ENCODE results near the gene WDR18. TPM values are rescaled to one million over a fixed set of nuclear protein-coding genes. Genes with fewer than 3 reads are reported as not detected.

The WDR18 gene
- total and polyA plus RNA-seq, 4 donors, result 24.3 to 45.3 (median 37.7) TPM

DNA sequence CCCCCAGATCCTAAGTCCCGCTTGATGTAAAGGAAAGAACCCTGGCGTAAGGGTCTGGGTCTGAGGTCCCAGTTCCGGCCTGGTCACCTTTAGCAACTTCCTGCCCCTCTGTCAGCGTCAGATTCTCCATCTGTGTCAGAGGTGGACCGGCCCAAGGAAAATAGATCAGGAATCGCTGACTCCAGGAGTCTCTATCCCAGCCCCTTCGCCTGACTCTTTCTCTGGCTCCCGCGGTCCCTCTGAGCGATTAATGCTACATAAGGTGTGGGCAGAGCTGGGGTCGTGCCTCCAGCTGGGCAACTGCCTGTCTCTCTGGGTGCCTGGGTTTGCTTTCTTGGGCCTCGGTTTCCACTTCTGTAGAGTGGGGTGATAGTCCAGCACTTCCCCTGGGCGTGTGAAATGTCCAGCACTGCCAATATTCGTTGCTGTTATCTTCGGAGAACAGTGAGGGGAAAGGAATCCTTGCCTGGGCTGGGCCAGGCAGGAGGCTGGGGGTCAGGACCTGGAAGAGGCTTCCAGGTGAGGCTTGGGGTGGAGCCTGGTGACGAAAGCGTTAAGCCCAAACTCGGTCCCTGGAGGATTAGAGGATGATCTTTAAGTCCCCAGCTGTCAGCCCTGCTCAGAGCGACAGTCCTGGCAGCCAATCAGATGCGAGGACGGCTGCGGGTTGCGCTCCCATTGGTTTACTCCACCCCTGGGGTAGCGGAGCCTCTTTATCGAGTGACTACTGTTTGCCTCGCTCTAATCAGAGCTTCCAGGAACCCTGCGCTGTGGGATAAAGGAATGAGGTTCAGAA lies 56.5 kb downstream of the WDR18 start:
- peak overlapping the region in 2 of 3 donors; percentile 36 to 69 for H3K4me3 ChIP-seq (ENCODE audit: low read depth in 1 of 3, low read length in 3 of 3)
- peaks cover 0 to 2% (median 0%) of the 10 kb centered on the region in 4 donors for H3K36me3 ChIP-seq (ENCODE audit: control insufficient read depth in 4 of 4, insufficient read depth in 3 of 4, low read depth in 1 of 4, low read length in 3 of 4)
- H3K9me3 ChIP-seq (ENCODE audit: control insufficient read depth in 4 of 4, low read length in 3 of 4), result no peaks in the 10 kb centered on the region
- H3K9ac ChIP-seq (ENCODE audit: low read depth in 1 of 2, low read length in 2 of 2), result peak overlapping the region in 1 of 2 donors; percentile 43
- peak; percentile 96 for DNase-seq (ENCODE audit: low spot score)
- H3K4me1 ChIP-seq (ENCODE audit: control insufficient read depth in 4 of 4, insufficient read depth in 4 of 4, low read length in 3 of 4), result peaks cover 5 to 24% (median 16%) of the 10 kb centered on the region in 4 donors
- no peaks in the 10 kb centered on the region for H3K27me3 ChIP-seq (ENCODE audit: control insufficient read depth in 4 of 4, insufficient read depth in 4 of 4, low read length in 3 of 4)
- peak overlapping the region in 1 of 2 donors; percentile 56 for H3K27ac ChIP-seq (ENCODE audit: low read depth in 1 of 2, low read length in 2 of 2)
- TF ChIP-seq NR2F2 (IDR thresholded peaks at IDR 0.05), result peak; percentile 34
- TF ChIP-seq ATF3 (IDR thresholded peaks at IDR 0.05), result no peak
- TF ChIP-seq RXRA (IDR thresholded peaks at IDR 0.05), result no peak
- no peak for TF ChIP-seq TAF1 (conservative IDR thresholded peaks at IDR 0.05)
- TF ChIP-seq SP1 (IDR thresholded peaks at IDR 0.05), result peak; percentile 90
- 6% methylated on average over 27 of the region's 27 CpGs for WGBS

DNA sequence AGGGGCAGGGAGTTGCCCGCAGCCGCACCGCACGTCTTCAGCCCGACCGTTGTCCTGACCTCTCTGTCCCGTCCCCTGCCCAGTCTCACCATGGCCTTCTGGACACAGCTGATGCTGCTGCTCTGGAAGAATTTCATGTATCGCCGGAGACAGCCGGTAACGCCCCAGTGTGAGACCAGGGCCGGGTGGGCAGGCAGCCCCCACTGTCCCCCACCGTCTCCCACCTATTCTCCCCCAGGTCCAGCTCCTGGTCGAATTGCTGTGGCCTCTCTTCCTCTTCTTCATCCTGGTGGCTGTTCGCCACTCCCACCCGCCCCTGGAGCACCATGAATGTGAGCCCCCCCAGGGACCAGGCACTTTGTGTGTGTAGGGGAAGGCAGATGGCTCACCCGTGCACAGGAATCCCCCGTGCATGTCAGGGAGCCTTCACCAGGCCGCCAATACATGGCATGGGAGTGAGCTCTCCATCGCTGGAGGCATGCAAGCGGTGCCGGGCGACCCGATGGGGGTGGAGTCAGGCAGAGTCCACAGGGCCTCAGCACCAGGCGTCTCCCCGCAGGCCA lies 57.2 kb downstream of the WDR18 start:
- Histone ChIP-seq H3K36me3 (ENCODE audit: control insufficient read depth in 4 of 4, insufficient read depth in 3 of 4, low read depth in 1 of 4, low read length in 3 of 4) (peaks cover 0 to 1% (median 0%) of the 10 kb centered on the region in 4 donors), H3K9ac (ENCODE audit: low read depth in 1 of 2, low read length in 2 of 2) (no peak overlapping the region), H3K4me1 (ENCODE audit: control insufficient read depth in 4 of 4, insufficient read depth in 4 of 4, low read length in 3 of 4) (peaks cover 5 to 24% (median 16%) of the 10 kb centered on the region in 4 donors), H3K4me3 (ENCODE audit: low read depth in 1 of 3, low read length in 3 of 3) (peak overlapping the region in 1 of 3 donors; percentile 69), H3K9me3 (ENCODE audit: control insufficient read depth in 4 of 4, low read length in 3 of 4) (no peaks in the 10 kb centered on the region), H3K27me3 (ENCODE audit: control insufficient read depth in 4 of 4, insufficient read depth in 4 of 4, low read length in 3 of 4) (no peaks in the 10 kb centered on the region), H3K27ac (ENCODE audit: low read depth in 1 of 2, low read length in 2 of 2) (peak overlapping the region in 1 of 2 donors; percentile 56)
- TF ChIP-seq FOXA1 (IDR thresholded peaks at IDR 0.05) (no peak), TAF1 (conservative IDR thresholded peaks at IDR 0.05) (no peak), FOXA2 (IDR thresholded peaks at IDR 0.05) (no peak)
- TF ChIP-seq, protein P1, sequence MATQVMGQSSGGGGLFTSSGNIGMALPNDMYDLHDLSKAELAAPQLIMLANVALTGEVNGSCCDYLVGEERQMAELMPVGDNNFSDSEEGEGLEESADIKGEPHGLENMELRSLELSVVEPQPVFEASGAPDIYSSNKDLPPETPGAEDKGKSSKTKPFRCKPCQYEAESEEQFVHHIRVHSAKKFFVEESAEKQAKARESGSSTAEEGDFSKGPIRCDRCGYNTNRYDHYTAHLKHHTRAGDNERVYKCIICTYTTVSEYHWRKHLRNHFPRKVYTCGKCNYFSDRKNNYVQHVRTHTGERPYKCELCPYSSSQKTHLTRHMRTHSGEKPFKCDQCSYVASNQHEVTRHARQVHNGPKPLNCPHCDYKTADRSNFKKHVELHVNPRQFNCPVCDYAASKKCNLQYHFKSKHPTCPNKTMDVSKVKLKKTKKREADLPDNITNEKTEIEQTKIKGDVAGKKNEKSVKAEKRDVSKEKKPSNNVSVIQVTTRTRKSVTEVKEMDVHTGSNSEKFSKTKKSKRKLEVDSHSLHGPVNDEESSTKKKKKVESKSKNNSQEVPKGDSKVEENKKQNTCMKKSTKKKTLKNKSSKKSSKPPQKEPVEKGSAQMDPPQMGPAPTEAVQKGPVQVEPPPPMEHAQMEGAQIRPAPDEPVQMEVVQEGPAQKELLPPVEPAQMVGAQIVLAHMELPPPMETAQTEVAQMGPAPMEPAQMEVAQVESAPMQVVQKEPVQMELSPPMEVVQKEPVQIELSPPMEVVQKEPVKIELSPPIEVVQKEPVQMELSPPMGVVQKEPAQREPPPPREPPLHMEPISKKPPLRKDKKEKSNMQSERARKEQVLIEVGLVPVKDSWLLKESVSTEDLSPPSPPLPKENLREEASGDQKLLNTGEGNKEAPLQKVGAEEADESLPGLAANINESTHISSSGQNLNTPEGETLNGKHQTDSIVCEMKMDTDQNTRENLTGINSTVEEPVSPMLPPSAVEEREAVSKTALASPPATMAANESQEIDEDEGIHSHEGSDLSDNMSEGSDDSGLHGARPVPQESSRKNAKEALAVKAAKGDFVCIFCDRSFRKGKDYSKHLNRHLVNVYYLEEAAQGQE (IDR thresholded peaks at IDR 0.05), result no peak
- 45% methylated on average over 26 of the region's 26 CpGs for WGBS
- no peak for DNase-seq (ENCODE audit: low spot score)

DNA sequence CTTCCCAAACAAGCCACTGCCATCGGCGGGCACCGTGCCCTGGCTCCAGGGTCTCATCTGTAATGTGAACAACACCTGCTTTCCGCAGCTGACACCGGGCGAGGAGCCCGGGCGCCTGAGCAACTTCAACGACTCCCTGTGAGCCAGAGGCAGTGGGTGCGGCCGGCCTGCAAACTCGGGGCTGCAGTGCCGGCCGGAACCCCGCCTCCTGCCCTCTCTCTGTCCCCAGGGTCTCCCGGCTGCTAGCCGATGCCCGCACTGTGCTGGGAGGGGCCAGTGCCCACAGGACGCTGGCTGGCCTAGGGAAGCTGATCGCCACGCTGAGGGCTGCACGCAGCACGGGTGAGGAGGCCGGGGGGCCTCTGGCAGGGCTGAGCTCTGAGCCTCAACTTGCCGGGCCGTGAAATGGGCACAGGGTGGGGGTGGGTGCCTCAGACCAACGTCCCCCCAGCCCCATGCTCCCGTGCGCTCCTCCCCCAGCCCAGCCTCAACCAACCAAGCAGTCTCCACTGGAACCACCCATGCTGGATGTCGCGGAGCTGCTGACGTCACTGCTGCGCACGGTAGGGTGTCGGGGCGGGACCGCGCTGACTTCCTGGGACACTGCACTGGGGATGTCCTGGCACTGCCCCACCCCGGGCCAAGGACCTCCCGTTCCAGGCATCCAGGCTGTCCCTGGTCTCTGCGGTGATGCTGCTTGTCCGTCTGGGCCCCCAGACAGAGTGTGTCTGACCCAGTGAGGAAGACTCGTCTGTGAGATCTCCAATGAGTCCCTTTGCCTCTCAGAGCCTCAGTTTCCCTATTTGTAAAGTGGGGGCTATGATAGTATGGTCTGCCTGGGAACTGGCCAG lies 57.9 kb downstream of the WDR18 start:
- peaks cover 5 to 25% (median 16%) of the 10 kb centered on the region in 4 donors for H3K4me1 ChIP-seq (ENCODE audit: control insufficient read depth in 4 of 4, insufficient read depth in 4 of 4, low read length in 3 of 4)
- H3K27ac ChIP-seq (ENCODE audit: low read depth in 1 of 2, low read length in 2 of 2), result peak overlapping the region in 1 of 2 donors; percentile 22
- peaks cover 0 to 1% (median 0%) of the 10 kb centered on the region in 4 donors for H3K36me3 ChIP-seq (ENCODE audit: control insufficient read depth in 4 of 4, insufficient read depth in 3 of 4, low read depth in 1 of 4, low read length in 3 of 4)
- no peak for DNase-seq (ENCODE audit: low spot score)
- H3K27me3 ChIP-seq (ENCODE audit: control insufficient read depth in 4 of 4, insufficient read depth in 4 of 4, low read length in 3 of 4), result no peaks in the 10 kb centered on the region
- no peaks in the 10 kb centered on the region for H3K9me3 ChIP-seq (ENCODE audit: control insufficient read depth in 4 of 4, low read length in 3 of 4)
- H3K4me3 ChIP-seq (ENCODE audit: low read depth in 1 of 3, low read length in 3 of 3), result no peak overlapping the region
- no peak overlapping the region for H3K9ac ChIP-seq (ENCODE audit: low read depth in 1 of 2, low read length in 2 of 2)
- 79% methylated on average over 43 of the region's 43 CpGs for WGBS
- TF ChIP-seq, protein P2, sequence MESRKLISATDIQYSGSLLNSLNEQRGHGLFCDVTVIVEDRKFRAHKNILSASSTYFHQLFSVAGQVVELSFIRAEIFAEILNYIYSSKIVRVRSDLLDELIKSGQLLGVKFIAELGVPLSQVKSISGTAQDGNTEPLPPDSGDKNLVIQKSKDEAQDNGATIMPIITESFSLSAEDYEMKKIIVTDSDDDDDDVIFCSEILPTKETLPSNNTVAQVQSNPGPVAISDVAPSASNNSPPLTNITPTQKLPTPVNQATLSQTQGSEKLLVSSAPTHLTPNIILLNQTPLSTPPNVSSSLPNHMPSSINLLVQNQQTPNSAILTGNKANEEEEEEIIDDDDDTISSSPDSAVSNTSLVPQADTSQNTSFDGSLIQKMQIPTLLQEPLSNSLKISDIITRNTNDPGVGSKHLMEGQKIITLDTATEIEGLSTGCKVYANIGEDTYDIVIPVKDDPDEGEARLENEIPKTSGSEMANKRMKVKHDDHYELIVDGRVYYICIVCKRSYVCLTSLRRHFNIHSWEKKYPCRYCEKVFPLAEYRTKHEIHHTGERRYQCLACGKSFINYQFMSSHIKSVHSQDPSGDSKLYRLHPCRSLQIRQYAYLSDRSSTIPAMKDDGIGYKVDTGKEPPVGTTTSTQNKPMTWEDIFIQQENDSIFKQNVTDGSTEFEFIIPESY (IDR thresholded peaks at IDR 0.05), result no peak
- no peak for TF ChIP-seq RAD21 (IDR thresholded peaks at IDR 0.05)
- TF ChIP-seq CTCF (IDR thresholded peaks at IDR 0.05; ENCODE audit: low read depth, low read length, missing input control), result no peak
- no peak for TF ChIP-seq EGR1 (IDR thresholded peaks at IDR 0.05; ENCODE audit: low read depth in 2 of 2)
- TF ChIP-seq, protein P1 (IDR thresholded peaks at IDR 0.05), result no peak
- no peak for TF ChIP-seq SP1 (IDR thresholded peaks at IDR 0.05)
